ENCODE data around the gene B4GALT1.

DNA sequence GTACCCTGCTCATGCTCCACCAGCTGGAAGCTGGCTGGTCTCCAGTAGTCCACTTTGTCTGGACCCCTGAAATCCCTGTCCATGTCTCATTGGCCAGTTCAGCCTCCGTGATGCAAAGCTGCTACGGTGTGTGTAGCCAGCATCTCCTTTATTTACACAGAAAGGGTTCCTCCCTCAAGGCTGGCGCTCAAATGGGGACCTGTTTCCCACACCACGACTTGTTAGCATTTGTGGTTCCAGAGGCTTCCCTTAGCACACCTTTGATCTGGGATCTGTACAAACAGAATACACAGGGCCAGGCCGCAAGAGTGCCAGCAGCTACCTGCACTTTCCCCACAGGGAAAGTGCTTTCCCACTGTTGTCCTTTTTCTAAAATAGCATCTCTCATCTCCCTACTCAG, 85.0 kb downstream of the B4GALT1 start:
- TF ChIP-seq, protein P1, sequence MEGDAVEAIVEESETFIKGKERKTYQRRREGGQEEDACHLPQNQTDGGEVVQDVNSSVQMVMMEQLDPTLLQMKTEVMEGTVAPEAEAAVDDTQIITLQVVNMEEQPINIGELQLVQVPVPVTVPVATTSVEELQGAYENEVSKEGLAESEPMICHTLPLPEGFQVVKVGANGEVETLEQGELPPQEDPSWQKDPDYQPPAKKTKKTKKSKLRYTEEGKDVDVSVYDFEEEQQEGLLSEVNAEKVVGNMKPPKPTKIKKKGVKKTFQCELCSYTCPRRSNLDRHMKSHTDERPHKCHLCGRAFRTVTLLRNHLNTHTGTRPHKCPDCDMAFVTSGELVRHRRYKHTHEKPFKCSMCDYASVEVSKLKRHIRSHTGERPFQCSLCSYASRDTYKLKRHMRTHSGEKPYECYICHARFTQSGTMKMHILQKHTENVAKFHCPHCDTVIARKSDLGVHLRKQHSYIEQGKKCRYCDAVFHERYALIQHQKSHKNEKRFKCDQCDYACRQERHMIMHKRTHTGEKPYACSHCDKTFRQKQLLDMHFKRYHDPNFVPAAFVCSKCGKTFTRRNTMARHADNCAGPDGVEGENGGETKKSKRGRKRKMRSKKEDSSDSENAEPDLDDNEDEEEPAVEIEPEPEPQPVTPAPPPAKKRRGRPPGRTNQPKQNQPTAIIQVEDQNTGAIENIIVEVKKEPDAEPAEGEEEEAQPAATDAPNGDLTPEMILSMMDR (IDR thresholded peaks at IDR 0.05), result no peak
- no peak for TF ChIP-seq POLR2AphosphoS5 (IDR thresholded peaks at IDR 0.05)
- no peak for TF ChIP-seq POLR2A (IDR thresholded peaks at IDR 0.05)
